ENCODE data around the gene LHB.
"Not testable (repeated sequence)": the region's sequence is repeated elsewhere in the genome, so short reads cannot be mapped to it uniquely, and the experiment has no call there.

Gene LHB

DNA sequence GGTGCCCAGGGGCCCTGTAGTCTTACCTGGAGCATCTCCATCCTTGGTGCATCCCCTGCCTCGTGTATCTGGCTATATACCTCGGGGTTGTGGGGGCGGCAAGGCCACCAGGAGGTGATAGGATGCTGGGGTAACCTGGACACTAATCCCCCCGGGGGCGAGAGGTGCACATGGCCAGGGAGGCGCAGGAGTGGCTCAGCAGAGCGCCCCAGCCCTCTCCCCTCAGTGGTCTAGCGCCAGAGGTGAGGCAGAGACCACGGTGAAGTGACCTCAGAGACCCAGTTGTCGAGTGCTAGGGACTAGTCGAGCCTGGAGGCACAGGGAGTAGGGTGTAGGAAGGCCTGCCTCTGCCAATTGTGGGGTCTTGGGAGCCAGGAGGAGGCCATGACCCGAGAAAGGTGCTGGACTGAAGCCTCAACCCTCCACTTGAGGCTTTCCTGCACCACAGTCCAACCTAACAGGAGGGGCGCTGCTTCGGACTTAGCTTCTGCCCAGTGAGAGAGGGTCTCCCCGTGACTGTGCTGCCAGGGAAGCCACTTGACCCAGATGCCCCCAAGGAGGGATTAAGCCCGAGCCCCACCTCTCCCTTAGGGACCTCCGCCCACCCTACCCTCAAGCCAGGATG is at the start of gene LHB:
Gene LHB (minus strand): TSS at position 51 of the 625 bp plus-strand sequence. CDS start 10 bp downstream, at position 41.
- DNase-seq: no peak

DNA sequence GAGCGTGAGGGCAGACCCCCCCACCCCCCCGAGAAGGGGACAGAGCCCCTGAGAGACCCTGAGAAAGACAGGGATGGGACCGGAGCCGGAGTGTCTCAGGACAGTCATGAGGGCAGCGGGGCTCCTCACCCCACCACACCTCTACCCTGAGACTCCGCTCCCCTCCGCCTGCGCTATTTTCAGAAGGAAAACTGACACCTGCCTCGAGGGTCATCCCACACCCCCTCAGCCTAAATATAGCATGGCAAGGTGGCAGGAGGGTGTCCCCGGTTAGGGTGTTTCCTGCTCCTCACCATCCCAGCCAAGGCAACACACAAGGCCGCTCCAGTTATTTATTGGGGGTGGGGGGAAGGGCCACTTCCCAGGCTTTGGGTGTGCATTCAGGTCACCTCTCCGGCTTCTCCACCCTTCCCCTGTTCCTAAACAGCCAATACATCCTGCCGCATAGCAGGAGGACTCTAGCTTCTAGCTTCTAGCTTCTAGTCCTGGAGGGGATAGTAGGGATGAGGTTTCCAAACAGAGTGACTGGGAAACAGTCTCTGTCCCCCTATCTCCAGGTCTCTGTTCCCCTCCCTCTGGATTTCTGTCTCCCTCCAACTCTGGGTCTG is 49.1 kb upstream of the LHB start:
- no peak for DNase-seq

DNA sequence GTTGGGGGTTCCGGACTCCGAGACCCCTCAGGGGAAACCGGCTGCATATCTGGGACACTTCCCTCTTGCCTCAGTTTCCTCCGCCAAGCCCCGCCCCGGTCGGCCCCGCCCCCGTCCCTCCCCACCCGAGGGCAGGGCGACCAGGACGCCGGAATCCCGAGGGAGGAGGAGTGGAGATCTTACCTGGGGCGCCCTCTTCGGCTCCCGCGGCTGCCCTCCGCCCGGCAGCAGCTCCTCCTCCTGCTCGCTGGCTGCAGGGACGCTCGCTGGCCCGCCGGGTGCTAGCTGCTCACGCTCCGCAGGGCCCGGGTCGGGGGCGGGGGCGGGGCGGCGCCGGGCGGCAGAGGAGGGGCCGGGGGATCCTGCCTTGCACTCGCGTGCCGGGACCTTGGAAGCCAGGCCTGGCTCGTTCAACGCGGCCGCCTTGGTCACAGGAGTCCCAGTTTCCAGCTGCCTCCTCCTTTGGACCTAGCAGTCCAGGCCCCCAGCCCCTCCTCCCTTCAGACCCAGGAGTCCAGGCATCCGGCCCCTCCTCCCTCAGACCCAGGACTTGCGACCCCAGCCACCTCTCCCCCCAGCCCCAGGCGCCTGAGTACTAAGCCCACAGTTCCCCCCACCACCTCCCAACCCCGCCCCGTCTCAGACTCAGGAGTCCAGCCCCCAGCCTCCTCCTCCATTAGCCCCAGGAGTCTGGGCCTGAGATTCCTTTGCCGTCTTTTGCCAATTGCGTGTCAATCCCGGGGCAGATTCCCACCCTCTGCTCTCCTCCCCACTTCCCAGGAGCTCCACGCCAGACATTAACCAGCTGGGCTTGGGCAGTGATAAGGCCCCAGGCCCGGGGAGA is 48.1 kb upstream of the LHB start, which contains the start of gene NTF4:
Gene NTF4 (minus strand): TSS at position 51 of the 844 bp plus-strand sequence. CDS start 2,821 bp downstream, outside the sequence.
- DNase-seq: no peak

DNA sequence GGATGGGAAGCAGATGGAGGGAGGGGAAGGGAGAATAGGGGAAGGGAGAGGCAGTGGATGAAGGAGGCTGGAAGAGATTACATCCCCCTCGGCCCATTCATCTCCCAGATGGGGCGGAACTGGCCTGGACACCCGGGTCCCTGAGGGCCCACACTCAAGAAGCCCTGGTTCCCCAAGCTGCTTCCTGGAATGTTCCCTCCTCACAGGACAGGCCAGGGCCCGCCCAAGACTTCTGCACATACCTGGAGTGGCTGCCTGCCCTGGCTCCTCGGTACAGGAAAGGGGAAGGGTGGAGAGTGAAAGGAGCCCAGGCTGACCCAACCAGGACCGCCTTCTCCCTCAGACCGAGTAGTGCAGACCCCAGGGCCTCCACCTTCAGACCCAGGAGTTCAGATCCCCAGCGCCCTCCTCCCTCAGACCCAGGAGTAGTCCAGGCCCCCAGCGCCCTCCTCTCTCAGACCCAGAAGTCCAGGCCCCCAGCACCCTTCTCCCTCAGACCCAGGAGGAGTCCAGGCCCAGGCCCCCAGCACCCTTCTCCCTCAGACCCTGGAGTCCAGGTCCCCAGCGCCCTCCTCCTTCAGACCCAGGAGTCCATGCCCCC is 47.2 kb upstream of the LHB start:
- DNase-seq: no peak

DNA sequence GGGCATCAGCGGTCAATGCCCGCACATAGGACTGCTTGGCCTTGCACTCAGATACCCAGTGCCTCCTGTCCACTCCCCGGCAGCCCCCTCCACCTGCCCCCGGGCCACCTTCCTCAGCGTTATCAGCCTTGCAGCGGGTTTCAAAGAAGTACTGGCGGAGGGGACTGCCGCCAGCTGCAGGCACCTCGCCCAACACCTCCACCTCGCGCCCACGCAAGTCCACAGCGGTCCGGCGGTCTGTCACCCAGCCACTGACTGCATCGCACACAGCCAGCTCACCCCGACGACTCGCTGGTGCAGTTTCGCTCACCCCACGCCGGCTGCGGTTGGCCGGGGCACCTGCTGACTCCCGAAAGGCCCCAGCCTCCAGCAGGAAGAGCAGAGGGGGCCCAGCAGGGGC is 44.6 kb upstream of the LHB start:
- no peak for DNase-seq

DNA sequence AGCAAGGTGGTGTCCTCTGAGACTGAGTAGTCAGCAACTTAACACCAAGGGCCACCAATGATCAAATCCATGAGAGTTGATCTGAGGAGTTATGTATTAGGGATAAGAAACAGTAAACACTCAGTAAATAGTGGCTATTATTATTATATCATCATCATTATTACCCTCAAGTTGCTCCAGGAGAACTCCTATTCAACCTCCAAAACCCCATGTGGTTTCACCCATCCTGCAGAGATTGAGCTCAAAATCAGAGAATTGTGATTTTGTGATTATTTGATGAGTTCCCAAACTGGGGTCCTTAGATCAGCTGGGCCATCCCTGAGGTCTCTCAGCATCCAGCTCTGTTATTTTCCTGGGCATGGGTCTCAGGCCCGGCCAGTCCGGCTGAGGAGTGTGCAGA is 44.1 kb upstream of the LHB start:
- DNase-seq: no peak

DNA sequence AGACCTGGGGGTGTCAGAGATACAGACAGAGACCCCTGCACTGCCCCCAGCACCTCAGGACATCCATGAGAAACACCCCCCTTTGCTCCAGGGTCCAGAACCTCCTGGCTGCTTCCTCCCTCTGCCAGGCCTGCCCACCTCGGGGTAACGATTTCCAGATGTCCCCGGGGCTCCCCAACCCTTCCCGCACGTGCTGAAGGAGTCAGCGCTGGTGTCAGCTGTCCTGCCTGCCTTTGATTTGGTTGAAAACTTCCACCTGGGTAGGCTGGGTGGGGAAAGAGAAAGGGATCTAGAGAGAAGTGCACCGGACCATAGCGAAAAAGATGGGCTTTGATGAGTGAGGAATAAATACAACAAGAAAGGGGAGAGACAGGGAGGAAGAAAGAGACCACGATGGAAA is 42.2 kb upstream of the LHB start:
- DNase-seq: no peak

DNA sequence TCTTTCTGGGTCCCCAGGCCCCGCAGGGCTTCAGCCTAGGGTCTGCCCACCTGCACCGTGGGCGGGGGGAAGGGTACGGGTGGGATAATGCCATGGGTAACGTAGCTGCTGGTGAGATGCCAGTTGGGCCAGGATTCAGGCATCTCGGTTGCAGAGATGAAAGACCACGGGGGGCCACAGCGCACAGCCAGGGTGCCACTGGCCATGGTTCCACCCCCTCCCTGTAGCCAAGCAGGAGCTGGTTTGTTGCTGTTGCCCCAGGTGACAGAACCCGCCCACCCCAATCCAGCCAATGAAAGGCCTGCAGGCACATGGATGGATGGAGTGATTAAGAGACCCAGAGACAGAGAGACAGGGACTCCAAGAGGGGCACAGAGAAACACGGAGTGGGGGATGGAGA is 41.7 kb upstream of the LHB start:
- DNase-seq: no peak

DNA sequence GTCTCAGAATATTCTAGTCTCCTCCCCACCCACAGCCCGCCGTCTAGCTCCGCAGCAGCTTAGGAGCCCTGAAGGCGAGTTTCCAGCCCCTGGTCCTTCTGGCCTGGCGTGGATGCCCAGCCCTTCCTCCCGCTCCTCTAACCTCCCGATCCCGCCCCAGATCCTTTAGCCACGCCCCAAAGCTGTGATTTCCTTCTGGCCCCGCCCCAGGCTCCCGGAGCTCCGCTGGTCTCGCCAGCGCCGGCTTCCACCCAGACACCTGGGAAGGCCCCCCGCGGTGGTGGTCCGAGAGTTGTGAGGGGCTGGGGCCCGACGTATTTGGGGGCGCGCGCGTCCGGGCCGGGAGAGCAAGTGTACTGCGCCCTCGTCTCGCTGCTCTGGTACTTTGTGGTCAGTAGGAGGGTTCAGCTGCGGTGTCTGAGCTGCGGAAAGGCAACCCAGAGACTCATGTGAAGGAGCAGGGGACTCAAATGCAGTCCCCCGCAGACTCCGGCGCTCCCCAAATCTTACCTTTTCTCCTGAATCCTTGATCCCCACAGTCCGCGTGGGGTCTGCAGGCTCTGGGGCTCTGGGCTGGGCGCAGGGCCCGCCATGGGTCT is 40.8 kb upstream of the LHB start, which contains the start of gene CGB7:
Gene CGB7 (minus strand): TSS at position 114 of the 599 bp plus-strand sequence. CDS start 2,374 bp downstream, outside the sequence.
- peak; percentile 72 for DNase-seq

DNA sequence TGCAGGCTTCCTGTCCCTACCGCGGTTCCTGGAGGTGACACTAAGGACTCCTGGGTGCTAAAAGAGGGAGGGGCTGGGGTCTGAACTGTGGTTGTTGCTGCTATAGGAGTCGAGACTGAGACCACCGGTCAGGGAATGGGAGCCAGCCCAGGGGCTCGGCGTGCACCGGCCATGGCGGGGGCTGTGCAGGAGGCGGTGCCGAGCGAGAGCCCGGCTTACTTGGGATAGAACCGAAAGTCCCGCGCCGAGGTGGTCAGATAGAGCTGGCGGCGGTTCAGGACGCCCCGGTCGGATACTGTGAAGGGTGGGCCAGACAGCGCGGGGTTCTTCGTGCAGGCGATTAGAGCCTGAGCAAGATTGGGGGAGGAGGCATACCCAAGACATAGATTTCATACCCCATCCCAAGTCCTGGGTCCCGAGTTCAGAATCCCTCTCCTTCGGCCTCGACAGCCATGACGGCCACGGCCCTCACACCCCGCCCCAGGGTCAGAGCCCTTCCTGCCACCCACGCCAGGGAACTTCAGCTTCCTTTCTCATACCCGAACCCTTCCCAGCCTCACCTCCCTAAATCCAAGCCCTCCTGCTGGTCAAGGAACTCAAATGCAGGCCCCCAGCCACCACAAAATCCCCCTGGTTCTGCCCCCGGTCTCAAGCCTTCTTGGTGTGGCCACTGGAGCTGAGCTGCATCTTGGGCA is 40.2 kb upstream of the LHB start:
- not testable (repeated sequence) for DNase-seq

DNA sequence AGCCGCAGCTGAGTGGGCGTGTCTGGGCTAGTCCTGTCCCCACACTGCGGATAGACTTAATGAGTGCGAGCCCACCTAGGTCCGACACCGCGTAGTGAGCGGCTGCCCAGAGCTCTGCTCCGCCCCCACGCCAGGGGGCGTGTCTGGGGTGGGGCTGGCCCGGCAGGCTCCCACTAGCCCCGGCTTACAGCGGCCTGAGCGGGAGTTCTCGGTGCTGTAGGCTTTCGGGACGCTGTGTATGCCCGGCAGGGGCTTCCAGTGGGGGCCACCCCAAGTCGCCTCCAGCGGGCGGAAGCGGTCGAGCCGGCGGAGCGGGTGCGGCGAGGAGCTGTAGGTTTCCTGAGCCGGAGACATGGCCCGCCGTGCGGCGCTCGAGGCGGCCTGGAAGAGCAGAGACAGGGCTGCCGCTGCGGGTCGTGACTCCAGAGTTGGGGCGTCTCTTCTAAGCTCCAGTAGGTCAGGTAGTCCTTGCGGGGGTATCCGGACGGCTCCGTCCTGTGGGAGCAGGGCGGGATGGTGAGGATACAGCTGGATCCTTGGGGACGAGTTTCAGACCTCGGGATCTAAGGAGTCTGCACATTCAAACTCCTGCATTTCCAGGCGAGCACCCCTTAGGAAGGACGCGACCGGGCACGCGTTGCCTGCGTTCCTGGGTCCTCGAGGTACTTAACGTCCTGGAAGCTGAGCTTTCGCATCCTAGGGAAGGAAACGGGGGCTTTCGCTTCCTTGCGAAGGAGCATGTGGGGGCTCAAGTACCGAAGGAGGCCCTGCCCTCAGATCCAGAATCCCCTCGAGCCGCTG is 39.4 kb upstream of the LHB start:
- peak; percentile 84 for DNase-seq

DNA sequence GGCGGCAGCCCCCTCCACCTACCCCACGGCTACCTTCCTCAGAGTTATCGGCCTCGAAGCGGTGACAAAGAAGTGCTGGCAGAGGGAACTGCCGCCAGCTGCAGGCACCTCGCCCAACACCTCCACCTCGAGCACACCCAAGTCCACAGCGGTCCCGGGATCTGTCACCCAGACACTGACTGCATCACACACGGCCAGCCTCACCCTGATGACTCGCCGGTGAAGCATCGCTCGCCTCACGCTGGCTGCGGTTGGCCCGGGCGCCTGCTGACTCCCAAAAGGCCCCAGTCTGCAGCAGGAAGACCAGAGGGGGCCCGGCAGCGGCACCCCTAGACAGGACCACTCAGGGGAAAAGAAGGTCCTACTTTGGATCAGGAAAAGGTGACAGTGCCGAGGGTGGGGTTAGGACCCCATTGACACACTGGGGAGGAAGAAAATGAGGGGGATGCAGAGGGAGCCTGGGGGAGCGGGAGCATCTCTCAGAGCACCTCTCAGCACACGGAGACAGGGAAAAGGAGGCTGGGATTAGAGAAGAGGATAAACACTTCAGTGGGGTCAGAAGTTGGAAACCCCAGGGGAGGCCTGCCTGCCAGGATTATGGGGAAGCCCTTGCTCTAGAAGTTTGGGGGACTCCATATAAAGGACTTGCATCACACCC is 33.6 kb upstream of the LHB start:
- DNase-seq: not testable (repeated sequence)

DNA sequence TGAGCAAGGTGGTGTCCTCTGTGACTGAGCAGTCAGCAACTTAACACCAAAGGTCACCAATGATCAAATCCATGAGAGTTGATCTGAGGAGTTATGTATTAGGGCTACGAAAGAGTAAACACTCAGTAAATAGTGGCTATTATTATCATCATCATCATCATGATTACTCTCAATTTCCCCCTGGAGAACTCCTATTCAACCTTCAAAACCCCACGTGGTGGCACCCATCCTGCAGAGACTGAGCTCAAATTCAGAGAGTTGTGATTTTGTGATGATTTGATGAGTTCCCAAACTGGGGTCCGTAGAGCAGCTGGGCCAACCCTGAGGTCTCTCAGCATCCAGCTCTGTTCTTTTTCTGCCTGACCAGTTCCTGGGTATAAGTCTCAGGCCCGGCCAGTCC is 32.9 kb upstream of the LHB start:
- not testable (repeated sequence) for DNase-seq

DNA sequence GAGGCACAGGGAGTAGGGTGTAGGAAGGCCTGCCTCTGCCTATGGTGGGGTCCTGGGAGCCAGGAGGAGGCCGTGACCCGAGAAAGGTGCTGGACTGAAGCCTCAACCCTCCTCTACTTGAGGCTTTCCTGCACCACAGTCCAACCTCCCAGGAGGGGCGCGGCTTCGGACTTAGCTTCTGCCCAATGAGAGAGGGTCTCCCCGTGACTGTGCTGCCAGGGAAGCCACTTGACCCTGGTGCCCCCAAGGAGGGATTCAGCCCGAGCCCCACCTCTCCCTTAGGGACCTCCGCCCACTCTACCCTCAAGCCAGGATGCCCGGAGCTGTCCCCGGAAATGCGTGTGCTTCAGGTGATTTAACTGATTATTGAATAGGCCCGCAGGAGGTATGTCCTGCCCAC is 32.1 kb upstream of the LHB start, which contains the start of gene CGB8:
Gene CGB8 (minus strand): TSS at position 101 of the 400 bp plus-strand sequence. CDS start 372 bp downstream, outside the sequence.
- DNase-seq: not testable (repeated sequence)

DNA sequence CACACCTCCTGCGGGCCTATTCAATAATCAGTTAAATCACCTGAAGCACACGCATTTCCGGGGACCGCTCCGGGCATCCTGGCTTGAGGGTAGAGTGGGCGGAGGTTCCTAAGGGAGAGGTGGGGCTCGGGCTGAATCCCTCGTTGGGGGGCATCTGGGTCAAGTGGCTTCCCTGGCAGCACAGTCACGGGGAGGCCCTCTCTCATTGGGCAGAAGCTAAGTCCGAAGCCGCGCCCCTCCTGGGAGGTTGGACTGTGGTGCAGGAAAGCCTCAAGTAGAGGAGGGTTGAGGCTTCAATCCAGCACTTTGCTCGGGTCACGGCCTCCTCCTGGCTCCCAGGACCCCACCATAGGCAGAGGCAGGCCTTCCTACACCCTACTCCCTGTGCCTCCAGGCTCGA is 26.7 kb upstream of the LHB start, which contains the start of gene CGB5:
Gene CGB5 (plus strand): TSS at position 301 of the 400 bp plus-strand sequence. CDS start 362 bp downstream, outside the sequence.
- not testable (repeated sequence) for DNase-seq

DNA sequence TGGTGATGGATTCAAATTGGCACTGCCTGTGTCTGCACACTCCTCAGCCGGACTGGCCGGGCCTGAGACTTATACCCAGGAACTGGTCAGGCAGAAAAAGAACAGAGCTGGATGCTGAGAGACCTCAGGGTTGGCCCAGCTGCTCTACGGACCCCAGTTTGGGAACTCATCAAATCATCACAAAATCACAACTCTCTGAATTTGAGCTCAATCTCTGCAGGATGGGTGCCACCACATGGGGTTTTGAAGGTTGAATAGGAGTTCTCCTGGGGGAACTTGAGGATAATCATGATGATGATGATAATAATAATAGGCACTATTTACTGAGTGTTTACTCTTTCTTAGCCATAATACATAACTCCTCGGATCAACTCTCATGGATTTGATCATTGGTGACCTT is 25.8 kb upstream of the LHB start:
- DNase-seq: not testable (repeated sequence)

DNA sequence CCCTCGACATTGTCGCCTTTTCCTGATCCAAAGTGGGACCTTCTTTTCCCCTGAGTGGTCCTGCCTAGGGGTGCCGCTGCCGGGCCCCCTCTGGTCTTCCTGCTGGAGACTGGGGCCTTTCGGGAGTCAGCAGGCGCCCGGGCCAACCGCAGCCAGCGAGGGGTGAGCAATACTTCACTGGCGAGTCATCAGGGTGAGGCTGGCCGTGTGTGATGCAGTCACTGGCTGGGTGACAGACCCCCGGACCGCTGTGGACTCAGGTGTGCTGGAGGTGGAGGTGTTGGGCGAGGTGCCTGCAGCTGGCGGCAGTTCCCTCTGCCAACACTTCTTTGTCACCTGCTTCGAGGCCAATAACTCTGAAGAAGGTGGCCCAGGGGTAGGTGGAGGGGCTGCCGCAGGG is 25.3 kb upstream of the LHB start:
- DNase-seq: no peak

DNA sequence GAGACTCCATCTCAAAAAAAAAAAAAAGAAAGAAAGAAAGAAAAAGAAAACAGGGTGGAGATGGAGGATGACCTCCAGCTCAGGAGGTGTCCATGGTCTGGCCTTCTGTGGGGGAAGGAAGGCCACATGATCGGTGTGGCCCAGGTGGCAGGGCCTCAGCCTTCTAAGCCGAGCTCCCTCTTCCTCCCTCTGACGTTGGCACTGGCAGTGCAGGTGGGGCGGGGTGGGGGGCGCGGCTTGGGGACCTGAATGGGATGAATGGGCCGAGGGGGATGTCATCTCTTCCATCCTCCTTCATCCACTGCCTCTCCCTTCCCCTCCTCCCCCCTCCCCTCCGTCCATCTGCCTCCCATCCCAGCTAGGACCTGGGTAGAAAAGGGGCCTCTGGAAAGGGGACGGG is 22.8 kb upstream of the LHB start:
- DNase-seq: not testable (repeated sequence)

DNA sequence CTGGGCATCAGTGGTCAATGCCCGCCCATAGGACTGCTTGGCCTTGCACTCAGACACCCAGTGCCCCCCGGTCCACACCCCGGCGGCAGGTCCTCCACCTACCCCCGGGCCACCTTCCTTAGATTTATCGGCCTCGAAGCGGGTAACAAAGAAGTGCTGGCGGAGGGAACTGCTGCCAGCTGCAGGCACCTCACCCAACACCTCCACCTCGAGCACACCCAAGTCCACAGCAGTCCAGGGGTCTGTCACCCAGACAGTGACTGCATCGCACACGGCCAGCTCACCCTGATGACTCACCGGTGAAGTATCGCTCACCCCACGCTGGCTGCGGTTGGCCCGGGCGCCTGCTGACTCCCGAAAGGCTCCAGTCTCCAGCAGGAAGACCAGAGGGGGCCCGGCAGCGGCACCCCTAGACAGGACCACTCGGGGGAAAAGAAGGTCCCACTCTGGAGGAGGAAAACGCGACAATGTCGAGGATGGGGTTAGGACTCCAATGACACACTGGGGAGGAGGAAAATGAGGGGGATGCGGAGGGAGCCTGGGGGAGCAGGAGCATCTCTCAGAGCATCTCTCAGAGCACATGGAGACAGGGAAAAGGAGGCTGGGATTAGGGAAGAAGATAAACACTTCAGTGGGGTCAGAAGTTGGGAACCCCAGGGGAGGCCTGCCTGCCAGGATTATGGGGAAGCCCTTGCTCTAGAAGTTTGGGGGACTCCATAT is 21.8 kb upstream of the LHB start:
- not testable (repeated sequence) for DNase-seq

DNA sequence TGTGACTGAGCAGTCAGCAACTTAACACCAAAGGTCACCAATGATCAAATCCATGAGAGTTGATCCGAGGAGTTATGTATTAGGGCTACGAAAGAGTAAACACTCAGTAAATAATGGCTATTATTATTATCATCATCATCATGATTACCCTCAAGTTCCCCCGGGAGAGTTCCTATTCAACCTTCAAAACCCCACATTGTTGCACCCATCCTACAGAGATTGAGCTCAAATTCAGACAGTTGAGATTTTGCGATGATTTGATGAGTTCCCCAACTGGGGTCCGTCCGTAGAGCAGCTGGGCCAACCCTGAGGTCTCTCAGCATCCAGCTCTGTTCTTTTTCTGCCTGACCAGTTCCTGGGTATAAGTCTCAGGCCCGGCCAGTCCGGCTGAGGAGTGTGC is 21.2 kb upstream of the LHB start:
- DNase-seq: not testable (repeated sequence)
